Stimulated activated naive B cell treated with anti-CD40 and anti-IgM and Interleukin-4, amounts not matched to agents 10 μg/mL and 1 μg/mL and 100 μg/mL, for 72 hours (primary cell): ENCODE data around the gene MYO15A.
A peak's percentile ranks its signal among the peaks of the same experiment; 100 is the strongest.

Experiments
- ATAC-seq, 2 donors: fragments of 150-1000 bp; cut with Tn5 transposase; replicated peaks; 2 replicates each; pipeline ENCODE4 v1.10.0; 2021; ENCODE audit warnings: moderate library complexity in 1 of 2
- DNase-seq: peaks from one replicate; pipeline ENCODE4 v3.0.0; 2021
- H3K27ac Mint-ChIP-seq: one replicate; pipeline ENCODE4 v1.8.0; 2022; ENCODE audit warnings: mild to moderate bottlenecking, mixed read lengths
- H3K27me3 Mint-ChIP-seq, 2 donors: one replicate each; pipeline ENCODE4 v1.8.0; 2022; ENCODE audit warnings: mixed read lengths in 2 of 2
- H3K36me3 Mint-ChIP-seq, 2 donors: one replicate each; pipeline ENCODE4 v1.8.0; 2022; ENCODE audit warnings: mixed read lengths in 2 of 2, mild to moderate bottlenecking in 1 of 2
- H3K4me1 Mint-ChIP-seq, 2 donors: one replicate each; pipeline ENCODE4 v1.8.0; 2022; ENCODE audit warnings: mixed read lengths in 2 of 2, mild to moderate bottlenecking in 1 of 2
- H3K4me3 Mint-ChIP-seq, 2 donors: one replicate each; pipeline ENCODE4 v1.8.0; 2022; ENCODE audit warnings: mild to moderate bottlenecking in 2 of 2, mixed read lengths in 2 of 2, moderate library complexity in 1 of 2
- H3K9me3 Mint-ChIP-seq, 2 donors: one replicate each; pipeline ENCODE4 v1.8.0; 2022; ENCODE audit warnings: mixed read lengths in 2 of 2, mild to moderate bottlenecking in 1 of 2

MYO15A gene

GRCh38 chr17:18226284-18226945 is 117.9 kb downstream of the MYO15A start:
- ATAC-seq (no peak), DNase-seq (no peak)
- Mint-ChIP-seq H3K36me3 (peaks cover 0 to 3% of the 10 kb centered on the region in 2 donors), H3K27ac (peak overlapping the region; percentile 57), H3K27me3 (no peaks in the 10 kb centered on the region), H3K9me3 (no peaks in the 10 kb centered on the region), H3K4me1 (peaks cover 11 to 23% of the 10 kb centered on the region in 2 donors), H3K4me3 (peak overlapping the region; percentile 87 to 89)

- no peak overlapping the region for H3K27ac Mint-ChIP-seq
Measured at GRCh38 chr17:18227635-18228034, 119.1 kb downstream of the MYO15A start.

GRCh38 chr17:18228176-18228682 is 119.7 kb downstream of the MYO15A start:
- DNase-seq, result no peak
- H3K4me3 Mint-ChIP-seq, result no peak overlapping the region
- H3K9me3 Mint-ChIP-seq, result no peaks in the 10 kb centered on the region
- no peak overlapping the region for H3K27ac Mint-ChIP-seq
- no peaks in the 10 kb centered on the region for H3K27me3 Mint-ChIP-seq
- H3K36me3 Mint-ChIP-seq, result peaks cover 0 to 3% of the 10 kb centered on the region in 2 donors
- no peak for ATAC-seq
- H3K4me1 Mint-ChIP-seq, result peaks cover 11 to 23% of the 10 kb centered on the region in 2 donors

More at GRCh38 chr17:18227635-18228034, 119.1 kb downstream of the MYO15A start:
- H3K9me3 Mint-ChIP-seq, result no peaks in the 10 kb centered on the region
- H3K27me3 Mint-ChIP-seq, result no peaks in the 10 kb centered on the region
- no peak for DNase-seq
- peaks cover 0 to 3% of the 10 kb centered on the region in 2 donors for H3K36me3 Mint-ChIP-seq
- no peak for ATAC-seq
- no peak overlapping the region for H3K4me3 Mint-ChIP-seq
- peaks cover 11 to 23% of the 10 kb centered on the region in 2 donors for H3K4me1 Mint-ChIP-seq

- H3K9me3 Mint-ChIP-seq, result no peaks in the 10 kb centered on the region
- DNase-seq, result no peak
- peaks cover 11 to 23% of the 10 kb centered on the region in 2 donors for H3K4me1 Mint-ChIP-seq
- H3K36me3 Mint-ChIP-seq, result peaks cover 2 to 3% of the 10 kb centered on the region in 2 donors
- no peak for ATAC-seq
- no peak overlapping the region for H3K4me3 Mint-ChIP-seq
- H3K27me3 Mint-ChIP-seq, result no peaks in the 10 kb centered on the region
- H3K27ac Mint-ChIP-seq, result no peak overlapping the region
Measured at GRCh38 chr17:18229254-18229653, 120.7 kb downstream of the MYO15A start.
